Measurements from ENCODE around the gene FLOT1. TPM values are rescaled to one million over a fixed set of nuclear protein-coding genes. Genes with fewer than 3 reads are reported as not detected.

FLOT1 gene
- total RNA-seq, 1 donor from 2014 or later, result 175 TPM

- ATAC-seq (no peak), DNase-seq (no peak)
- no peaks in the 10 kb centered on the region for H3K9me3 ChIP-seq
- TF ChIP-seq CTCF (IDR thresholded peaks at IDR 0.05), result no peak
- no peak overlapping the region for H3K4me3 ChIP-seq
- no peaks in the 10 kb centered on the region for H3K27me3 ChIP-seq
- no peaks in the 10 kb centered on the region for H3K36me3 ChIP-seq
- intact Hi-C loops (cut with DNase I), result no loop called here
- H3K27ac ChIP-seq, result no peak overlapping the region
- H3K4me1 ChIP-seq, result peaks cover 43% of the 10 kb centered on the region
Observed at GRCh38 chr6:30777155-30777485, 34.6 kb upstream of the FLOT1 start.

- intact Hi-C loops (cut with DNase I), result no loop called here
- H3K9me3 ChIP-seq, result no peaks in the 10 kb centered on the region
- TF ChIP-seq CTCF (IDR thresholded peaks at IDR 0.05), result no peak
- ATAC-seq, result peak; percentile 5
- no peaks in the 10 kb centered on the region for H3K36me3 ChIP-seq
- H3K4me1 ChIP-seq, result peaks cover 37% of the 10 kb centered on the region
- H3K27ac ChIP-seq, result no peak overlapping the region
- no peak overlapping the region for H3K4me3 ChIP-seq
- no peak for DNase-seq
- H3K27me3 ChIP-seq, result no peaks in the 10 kb centered on the region
Observed at GRCh38 chr6:30776390-30777154, 34.1 kb upstream of the FLOT1 start.

GRCh38 chr6:30775104-30775503 is 32.6 kb upstream of the FLOT1 start:
- Histone ChIP-seq H3K27ac (no peak overlapping the region), H3K27me3 (no peaks in the 10 kb centered on the region), H3K36me3 (no peaks in the 10 kb centered on the region), H3K4me3 (no peak overlapping the region), H3K4me1 (peaks cover 25% of the 10 kb centered on the region), H3K9me3 (no peaks in the 10 kb centered on the region)
- ATAC-seq (no peak), DNase-seq (no peak)
- intact Hi-C loops (cut with DNase I), result no loop called here
- no peak for TF ChIP-seq CTCF (IDR thresholded peaks at IDR 0.05)

GRCh38 chr6:30774701-30775100 is 32.2 kb upstream of the FLOT1 start:
- ATAC-seq (peak; percentile 22), DNase-seq (no peak)
- H3K27ac ChIP-seq, result no peak overlapping the region
- H3K4me1 ChIP-seq, result peaks cover 25% of the 10 kb centered on the region
- no peak for TF ChIP-seq CTCF (IDR thresholded peaks at IDR 0.05)
- intact Hi-C loops (cut with DNase I), result no loop called here
- no peak overlapping the region for H3K4me3 ChIP-seq
- H3K36me3 ChIP-seq, result no peaks in the 10 kb centered on the region
- no peaks in the 10 kb centered on the region for H3K9me3 ChIP-seq
- H3K27me3 ChIP-seq, result no peaks in the 10 kb centered on the region

- no peak for ATAC-seq
Observed at GRCh38 chr6:30770592-30770991, 28.1 kb upstream of the FLOT1 start.

More at GRCh38 chr6:30770592-30770991, 28.1 kb upstream of the FLOT1 start:
- TF ChIP-seq CTCF (IDR thresholded peaks at IDR 0.05), result no peak
- Histone ChIP-seq H3K27ac (no peak overlapping the region), H3K9me3 (no peaks in the 10 kb centered on the region), H3K27me3 (no peaks in the 10 kb centered on the region), H3K36me3 (no peaks in the 10 kb centered on the region), H3K4me1 (peaks cover 15% of the 10 kb centered on the region), H3K4me3 (no peak overlapping the region)
- intact Hi-C loops (cut with DNase I), result no loop called here
- DNase-seq, result no peak
